Progenitor cell of endocrine pancreas (in vitro differentiated cells): ENCODE data around the gene L3MBTL4. TPM values are rescaled to one million over a fixed set of nuclear protein-coding genes. Genes with fewer than 3 reads are reported as not detected.

Experiments used
- DNase-seq: peaks from one replicate; pipeline ENCODE4 v3.0.0; 2021; ENCODE audit warnings: low spot score; ENCODE audit not compliant: unreplicated experiment
- H3K27ac Mint-ChIP-seq: 2 replicates; pipeline ENCODE4 v1.8.0; 2021; ENCODE audit warnings: mild to moderate bottlenecking, moderate library complexity, mixed read lengths
- H3K27me3 Mint-ChIP-seq: 2 replicates; pipeline ENCODE4 v1.8.0; 2021; ENCODE audit warnings: mixed read lengths
- H3K36me3 Mint-ChIP-seq: 2 replicates; pipeline ENCODE4 v1.8.0; 2022; ENCODE audit warnings: mixed read lengths; ENCODE audit not compliant: insufficient read depth
- H3K4me1 Mint-ChIP-seq: 2 replicates; pipeline ENCODE4 v1.8.0; 2021; ENCODE audit warnings: low read depth, mixed read lengths
- H3K4me3 Mint-ChIP-seq: 2 replicates; pipeline ENCODE4 v1.8.0; 2021; ENCODE audit warnings: low read depth, mild to moderate bottlenecking, moderate library complexity, mixed read lengths
- H3K9me3 Mint-ChIP-seq: 2 replicates; pipeline ENCODE4 v1.8.0; 2021; ENCODE audit warnings: low read depth, mixed read lengths
- CTCF ChIP-seq: fragments of 200-600 bp; sonication (generic); IDR thresholded peaks from one replicate; pipeline ENCODE4 v1.5.0; 2021; ENCODE audit warnings: antibody characterized with exemption, mild to moderate bottlenecking; ENCODE audit not compliant: unreplicated experiment
- total RNA-seq: library from RNA; stranded (reverse); gene quantifications from 2 replicates; pipeline ENCODE4 v1.2.1, GENCODE V29; 2021

L3MBTL4 gene
- total RNA-seq, 1 donor from 2014 or later = 8.0 TPM

DNA sequence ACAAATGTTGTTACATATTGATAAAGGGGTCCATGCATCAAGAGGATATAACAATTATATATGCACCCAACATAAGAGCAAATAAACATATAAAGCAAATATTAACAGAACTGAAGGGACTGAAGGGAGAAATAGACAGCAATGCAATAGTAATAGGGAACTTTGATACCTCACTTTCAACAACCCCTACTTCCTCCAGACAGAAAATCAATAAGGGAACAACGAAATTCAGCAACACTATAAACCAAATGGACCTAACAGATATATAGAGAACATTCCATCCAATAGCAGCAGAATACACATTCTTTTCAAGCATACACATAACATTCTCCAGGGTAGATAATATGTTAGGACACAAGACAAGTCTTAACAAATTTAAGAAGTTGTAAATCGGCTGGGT is 71.7 kb downstream of the L3MBTL4 start:
- Mint-ChIP-seq H3K27ac (no peak overlapping the region), H3K4me3 (no peak overlapping the region), H3K4me1 (no peaks in the 10 kb centered on the region), H3K9me3 (peaks cover 24% of the 10 kb centered on the region), H3K27me3 (no peaks in the 10 kb centered on the region), H3K36me3 (peaks cover 4% of the 10 kb centered on the region)
- no peak for TF ChIP-seq CTCF
- no peak for DNase-seq

DNA sequence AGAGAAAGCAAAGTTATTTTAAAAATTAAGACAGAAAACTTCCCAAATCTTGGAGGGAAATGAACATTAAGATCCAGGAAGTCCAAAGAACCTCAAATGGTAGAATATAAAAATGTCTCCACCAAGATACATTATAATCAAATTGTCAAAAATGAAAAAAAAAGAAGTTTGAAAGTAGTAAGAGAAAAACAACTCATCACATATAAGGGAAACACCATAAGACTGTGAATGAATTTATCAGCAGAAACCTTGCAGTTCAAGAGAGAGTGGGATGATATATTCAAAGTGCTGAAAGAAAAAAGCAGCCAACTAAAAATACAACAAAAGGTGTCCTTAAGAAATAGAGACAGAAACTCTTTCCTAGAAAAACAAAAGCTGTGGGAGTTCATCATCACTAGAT is 73.0 kb downstream of the L3MBTL4 start:
- no peaks in the 10 kb centered on the region for H3K27me3 Mint-ChIP-seq
- peaks cover 4% of the 10 kb centered on the region for H3K36me3 Mint-ChIP-seq
- no peak for DNase-seq
- no peaks in the 10 kb centered on the region for H3K4me1 Mint-ChIP-seq
- H3K27ac Mint-ChIP-seq = no peak overlapping the region
- H3K9me3 Mint-ChIP-seq = peaks cover 28% of the 10 kb centered on the region
- no peak overlapping the region for H3K4me3 Mint-ChIP-seq
- TF ChIP-seq CTCF = no peak

GRCh38 chr18:6341303-6341702 is 73.4 kb downstream of the L3MBTL4 start:
- no peak for TF ChIP-seq CTCF
- DNase-seq = no peak
- Mint-ChIP-seq H3K27me3 (no peaks in the 10 kb centered on the region), H3K36me3 (peaks cover 4% of the 10 kb centered on the region), H3K27ac (no peak overlapping the region), H3K4me3 (no peak overlapping the region), H3K9me3 (peaks cover 28% of the 10 kb centered on the region), H3K4me1 (no peaks in the 10 kb centered on the region)

DNA sequence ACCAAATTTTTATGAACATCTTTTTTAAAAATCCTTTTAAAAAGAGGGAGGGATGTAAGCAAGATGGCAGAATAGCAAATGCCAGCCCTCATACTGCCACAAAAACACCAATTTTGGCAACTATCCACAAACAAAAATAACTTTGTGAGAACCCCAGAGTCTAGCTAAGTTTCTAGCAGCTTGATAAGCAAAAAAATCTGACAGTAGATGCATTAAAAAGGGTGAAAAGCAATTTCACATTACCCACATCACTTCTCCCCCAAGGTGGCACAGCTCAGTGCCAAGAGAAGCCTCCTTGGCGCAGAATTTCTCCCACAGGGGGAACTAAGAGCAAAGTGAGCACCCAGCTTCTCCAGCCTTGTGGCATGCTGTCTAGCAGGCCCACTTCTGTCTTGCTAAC is 74.6 kb downstream of the L3MBTL4 start:
- no peak overlapping the region for H3K27ac Mint-ChIP-seq
- peaks cover 28% of the 10 kb centered on the region for H3K9me3 Mint-ChIP-seq
- DNase-seq = no peak
- no peak overlapping the region for H3K4me3 Mint-ChIP-seq
- no peak for TF ChIP-seq CTCF
- no peaks in the 10 kb centered on the region for H3K4me1 Mint-ChIP-seq
- no peaks in the 10 kb centered on the region for H3K27me3 Mint-ChIP-seq
- peaks cover 4% of the 10 kb centered on the region for H3K36me3 Mint-ChIP-seq

DNA sequence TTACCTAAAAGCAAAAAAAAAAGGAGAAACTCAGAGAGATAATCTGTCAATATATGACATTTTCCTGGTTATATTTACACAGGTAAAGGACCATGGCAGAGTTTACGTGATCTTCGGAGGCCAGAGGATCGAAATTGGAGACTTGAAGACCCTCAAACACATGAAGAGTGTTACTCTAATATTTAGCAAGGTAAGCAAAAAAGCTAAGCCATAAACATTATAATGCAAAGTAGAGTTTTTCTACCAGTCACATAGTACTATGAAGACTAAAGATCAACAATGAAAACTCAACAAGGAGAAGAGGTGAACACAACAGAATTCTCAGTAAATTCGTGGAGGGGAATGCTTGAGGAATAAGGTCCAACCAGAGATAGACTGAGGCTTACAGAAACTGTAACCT is 78.5 kb downstream of the L3MBTL4 start:
- Mint-ChIP-seq H3K27ac (no peak overlapping the region), H3K27me3 (no peaks in the 10 kb centered on the region), H3K4me1 (no peaks in the 10 kb centered on the region), H3K9me3 (peaks cover 8% of the 10 kb centered on the region), H3K36me3 (no peaks in the 10 kb centered on the region), H3K4me3 (no peak overlapping the region)
- no peak for DNase-seq
- TF ChIP-seq CTCF = no peak
